Measurements from ENCODE around the gene TPD52L1.
A peak's percentile ranks its signal among the peaks of the same experiment; 100 is the strongest.

The TPD52L1 gene

DNA sequence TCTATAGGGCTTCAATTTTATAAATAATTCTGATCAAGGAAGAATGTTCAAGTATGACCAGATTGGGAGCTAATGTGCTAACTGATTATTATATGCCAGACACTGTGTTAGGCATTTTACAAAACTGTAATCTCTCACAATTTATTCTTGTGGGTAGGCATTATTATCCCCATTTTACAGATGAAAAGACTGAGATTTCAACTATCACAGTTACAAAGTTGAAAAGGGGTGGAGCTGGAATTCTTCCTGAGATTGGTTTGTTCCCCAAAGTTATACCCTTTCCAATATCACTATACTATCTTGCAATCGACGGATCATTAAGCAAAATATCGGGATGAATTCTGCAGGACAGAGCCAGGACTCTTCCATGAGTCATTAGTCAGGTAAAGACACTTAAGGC lies 57.1 kb downstream of the TPD52L1 start:
- no peak for DNase-seq (ENCODE audit: low spot score)

DNA sequence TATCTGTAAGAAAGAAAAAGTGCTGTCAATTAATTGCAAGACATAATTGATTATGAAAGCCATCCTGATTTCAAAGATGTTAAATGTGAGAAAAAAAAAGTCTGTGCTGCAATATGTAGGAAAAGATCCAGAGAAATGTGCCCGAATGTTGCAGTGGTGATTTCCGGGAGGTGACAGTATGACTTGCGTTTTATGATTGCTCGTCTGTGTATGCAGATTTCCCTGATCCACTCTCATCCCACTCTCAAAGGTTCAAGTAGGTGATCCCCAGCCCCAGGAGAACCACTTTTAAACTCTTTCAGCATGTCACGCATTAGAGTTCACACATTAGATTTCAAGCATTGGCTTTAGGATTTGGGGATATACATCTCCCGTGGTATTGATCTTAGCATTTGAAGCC lies 57.8 kb downstream of the TPD52L1 start:
- no peak for DNase-seq (ENCODE audit: low spot score)

DNA sequence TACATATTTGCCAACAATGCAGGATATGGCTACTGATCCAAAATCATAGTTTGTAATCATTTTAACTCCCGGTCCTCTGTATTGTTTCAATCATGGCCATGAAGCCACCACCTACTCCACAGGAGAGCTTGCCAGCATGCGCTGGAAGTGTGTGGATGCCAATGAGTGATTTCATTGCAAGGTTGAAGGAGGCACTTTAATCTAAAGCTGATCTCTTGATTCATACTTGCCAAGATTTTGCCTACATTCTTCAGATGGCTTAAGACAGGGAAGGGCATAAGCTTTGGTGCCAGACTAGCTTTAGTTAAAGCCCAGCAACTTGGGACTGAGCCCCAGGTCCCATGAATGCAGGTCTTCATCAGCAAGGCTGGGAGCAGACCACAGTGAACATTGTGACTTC lies 58.8 kb downstream of the TPD52L1 start:
- no peak for DNase-seq (ENCODE audit: low spot score)

DNA sequence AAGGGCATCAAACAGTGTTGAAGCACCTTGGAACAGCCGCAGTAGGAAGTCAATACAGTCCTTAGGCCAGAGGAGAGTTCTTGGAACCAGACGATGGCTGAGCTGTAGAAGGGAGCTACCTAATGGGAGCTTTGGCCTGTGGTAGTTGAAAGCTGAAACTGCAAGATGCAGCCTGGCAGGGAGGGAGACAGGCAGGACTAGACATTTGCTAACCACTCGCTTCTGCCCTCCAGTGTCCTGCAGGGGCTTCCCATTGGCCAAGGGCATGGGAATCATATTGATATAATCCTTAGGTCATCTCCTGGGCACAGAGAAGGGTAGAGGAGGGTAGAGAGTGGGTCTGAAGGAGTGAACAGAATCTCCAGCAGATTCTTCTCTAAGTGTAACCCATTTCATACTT lies 60.4 kb downstream of the TPD52L1 start:
- no peak for DNase-seq (ENCODE audit: low spot score)

DNA sequence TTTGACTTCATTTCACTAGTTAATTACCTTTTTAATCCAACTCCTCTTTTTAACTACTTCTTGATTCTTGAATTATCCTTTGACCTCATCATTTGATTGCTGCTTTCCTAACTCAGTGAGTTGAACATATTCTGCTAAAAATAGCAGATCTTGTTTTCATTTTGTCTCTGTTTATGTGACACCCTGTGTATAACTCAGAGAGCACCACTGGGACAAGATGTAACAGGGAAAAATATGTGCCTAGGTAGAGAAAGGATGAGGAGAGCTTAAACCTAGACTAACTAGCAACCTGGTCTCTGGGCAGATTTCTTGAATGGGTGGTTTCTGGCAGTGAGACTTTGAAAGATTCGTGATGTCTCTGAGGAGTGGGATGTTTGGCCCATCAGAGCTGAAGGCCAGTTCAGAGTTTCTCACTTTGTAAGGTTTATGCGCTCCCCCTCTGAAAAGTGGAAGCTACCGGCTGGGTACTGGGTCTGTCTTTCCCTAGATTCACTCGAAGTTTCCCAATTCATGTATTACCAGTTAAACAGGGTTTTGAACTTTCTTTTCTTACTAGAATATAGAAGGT lies 61.8 kb downstream of the TPD52L1 start:
- DNase-seq (ENCODE audit: low spot score), result no peak

DNA sequence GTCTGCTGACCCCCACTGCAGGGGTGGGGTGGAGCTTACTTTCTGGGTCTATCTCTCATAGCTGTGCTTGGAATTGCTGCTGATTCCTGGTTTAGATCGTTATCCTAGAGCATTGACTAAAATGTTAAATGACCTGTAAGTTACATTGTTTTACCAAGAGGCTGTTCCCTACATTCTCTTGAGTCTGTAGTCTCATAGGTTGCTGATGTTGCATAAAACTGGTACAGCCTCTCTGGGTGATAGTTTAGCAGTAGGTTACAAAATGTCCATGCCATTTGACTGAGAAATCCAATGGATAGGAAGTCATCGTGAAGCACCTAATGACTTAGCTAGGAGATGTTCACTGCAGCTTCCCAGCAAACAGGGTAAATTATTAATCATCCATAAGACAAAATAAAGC lies 62.4 kb downstream of the TPD52L1 start:
- DNase-seq (ENCODE audit: low spot score), result no peak

DNA sequence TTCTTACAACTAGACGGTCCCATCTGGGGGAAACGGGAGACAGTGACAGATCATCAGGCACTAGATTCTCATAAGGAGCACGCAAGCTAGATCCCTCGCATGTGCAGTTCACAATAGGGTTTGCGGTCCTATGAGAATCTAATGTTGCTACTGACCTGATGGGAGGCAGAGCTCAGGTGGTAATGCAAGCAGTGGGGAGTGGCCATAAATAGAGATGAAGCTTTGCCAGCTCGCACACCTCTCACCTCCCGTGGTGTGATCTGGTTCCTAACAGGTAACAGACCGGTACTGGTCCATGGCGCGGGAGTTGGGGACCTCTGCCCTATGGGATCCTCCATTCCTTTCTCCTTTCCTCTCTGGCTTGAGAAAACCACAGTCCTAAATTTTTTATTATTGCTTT lies 63.8 kb downstream of the TPD52L1 start:
- DNase-seq (ENCODE audit: low spot score), result no peak

DNA sequence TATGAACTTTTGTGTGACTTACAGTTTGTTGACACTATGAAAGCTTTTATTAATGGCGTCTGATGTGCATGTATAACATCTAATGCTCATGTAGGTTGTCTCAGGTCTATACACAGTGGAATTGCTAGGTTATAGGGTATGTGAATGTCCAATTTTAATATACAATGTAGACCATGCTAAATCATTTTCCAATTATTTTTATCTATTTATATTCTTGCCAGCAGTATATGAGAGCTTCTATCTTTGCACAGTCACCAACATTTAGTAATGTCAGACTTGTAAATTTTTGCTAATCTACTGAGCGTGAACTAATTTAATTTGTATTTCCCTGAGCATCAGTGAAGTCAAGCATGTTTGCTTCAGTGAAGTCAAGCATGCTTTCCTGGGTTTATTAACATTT lies 64.4 kb downstream of the TPD52L1 start:
- no peak for DNase-seq (ENCODE audit: low spot score)

DNA sequence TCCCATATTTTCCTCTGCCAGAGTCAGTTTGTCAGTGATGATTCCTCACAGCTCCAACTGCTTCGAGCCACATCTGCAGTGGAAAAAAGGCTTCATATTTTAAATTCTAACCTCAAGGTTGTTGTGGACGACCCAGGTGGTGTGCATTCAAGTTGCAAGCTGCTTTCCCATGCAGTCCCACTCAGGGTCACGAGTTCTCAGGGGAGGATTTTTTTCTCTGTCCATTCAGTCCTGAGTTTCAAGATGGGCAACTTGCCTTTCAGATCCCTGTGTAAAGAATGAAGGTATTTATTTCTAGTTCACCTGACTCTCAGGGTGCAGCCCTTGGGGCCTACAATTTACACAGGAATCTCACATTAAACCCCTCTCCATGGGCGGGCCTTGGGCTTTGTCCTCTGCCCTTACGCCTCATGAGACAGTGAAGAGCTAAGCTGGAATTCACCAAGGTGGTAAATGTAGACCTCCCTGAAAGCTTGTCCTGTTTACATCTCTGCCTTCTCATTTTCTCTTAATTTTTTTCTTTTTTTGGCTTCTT lies 65.9 kb downstream of the TPD52L1 start:
- DNase-seq (ENCODE audit: low spot score), result no peak

DNA sequence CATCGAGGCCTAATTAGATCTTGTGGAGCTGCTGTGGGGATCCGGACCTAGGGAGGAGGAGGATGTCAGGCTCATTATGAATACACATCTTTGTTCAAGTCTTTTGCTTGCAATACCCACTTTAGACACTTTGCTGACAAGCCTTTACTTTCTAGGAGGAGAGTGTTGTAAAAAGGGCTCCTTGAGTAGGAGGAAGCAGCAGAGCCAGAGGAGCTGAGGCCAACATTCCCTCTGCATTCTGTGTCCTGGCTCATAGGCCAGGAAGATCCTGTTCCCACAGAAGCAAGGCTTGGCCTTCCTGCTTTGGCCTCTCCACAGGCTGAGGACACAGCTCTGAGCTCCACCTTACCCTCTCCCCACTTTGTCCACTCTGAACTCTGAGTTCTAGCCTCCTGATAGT lies 67.1 kb downstream of the TPD52L1 start:
- no peak for DNase-seq (ENCODE audit: low spot score)

DNA sequence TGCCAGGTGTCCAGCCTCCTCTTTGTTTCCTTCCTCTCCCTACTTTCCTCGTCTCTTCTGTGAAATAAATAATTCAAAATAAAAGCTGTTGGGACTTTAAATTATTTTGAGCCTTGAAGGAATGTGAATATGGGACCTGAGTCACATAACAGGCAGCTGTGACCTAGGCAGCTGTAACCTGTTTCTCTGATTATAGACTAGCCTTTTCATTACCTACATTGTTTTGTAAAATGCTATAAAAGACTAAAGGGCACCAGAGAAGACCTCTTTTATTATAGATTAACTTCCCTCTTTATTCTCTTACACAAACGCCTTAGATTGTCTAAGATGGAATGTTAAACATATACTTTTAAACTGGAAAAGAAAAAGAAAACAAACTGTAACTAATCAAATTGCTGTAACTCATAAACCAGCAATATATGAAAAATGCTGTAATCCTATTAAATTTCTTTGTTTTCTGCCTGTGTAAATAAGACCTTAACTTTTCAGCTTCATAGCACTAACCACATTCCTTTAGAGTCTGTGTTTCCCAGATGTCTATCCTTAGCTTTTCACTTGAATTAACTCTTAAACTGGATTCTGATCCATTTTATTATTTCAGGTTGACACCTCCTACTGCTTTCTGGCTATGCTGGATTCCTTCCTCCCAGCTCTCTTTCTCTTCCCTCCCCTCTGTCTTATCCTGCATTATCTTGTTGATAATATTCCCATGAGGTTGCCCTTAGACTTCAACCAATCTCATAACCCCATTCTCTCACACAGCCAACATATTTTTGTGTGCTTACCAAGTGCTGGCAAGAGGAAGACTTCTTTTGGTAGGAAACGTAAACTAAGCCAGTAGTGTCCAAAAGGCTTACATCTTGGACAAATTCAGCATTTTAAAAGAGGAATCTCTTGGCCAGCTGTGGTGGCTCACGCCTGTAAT lies 69.2 kb downstream of the TPD52L1 start:
- DNase-seq (ENCODE audit: low spot score), result no peak

DNA sequence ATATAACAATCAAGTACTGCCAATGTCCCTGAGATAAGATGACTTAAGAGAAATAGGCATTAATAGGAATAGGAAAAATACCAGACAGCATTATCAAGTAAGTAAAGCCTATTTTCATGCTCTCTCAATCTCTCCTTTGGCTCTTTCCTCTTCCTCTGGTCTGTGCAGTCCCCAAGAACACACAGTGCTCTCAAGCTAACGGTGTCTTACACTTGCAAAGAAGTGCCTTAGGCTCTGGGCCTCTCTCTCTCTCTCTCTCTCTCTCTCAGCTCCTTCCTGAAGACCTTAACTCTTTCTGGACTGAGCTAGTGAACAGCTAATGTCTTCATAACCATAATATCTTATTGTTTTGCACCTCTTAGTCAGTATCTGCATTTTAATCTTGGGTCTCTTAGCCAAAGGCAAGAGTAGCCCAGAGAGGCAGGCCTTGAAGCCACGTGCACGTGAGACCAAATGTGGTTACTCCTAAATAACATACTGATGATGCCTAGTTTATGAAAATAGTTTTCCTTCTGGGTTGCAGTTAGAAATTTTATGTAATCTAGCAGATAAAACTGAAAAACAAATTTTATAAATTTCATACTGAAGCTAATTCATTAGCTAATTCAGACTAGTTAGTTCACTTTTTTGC lies 70.8 kb downstream of the TPD52L1 start:
- no peak for DNase-seq (ENCODE audit: low spot score)

DNA sequence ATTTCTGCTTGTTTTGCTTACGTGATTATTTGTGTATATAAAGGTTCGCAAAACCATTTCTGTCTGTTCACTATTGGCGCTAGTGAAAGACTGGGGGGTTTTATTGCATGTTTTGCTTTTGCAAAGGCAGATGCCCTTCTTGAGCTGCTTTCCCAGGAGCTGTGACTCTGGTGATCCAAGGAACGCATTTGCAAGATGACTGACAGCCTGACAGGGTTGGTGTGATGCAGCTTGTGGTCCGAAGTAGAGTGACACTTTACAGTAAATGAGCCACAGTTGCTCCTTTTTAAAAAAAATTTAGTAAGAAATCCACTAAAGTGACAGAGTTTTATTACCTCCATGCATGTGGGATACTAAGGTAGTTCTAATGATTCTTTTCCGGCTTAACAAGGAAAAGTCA lies 73.7 kb downstream of the TPD52L1 start:
- DNase-seq (ENCODE audit: low spot score), result no peak

DNA sequence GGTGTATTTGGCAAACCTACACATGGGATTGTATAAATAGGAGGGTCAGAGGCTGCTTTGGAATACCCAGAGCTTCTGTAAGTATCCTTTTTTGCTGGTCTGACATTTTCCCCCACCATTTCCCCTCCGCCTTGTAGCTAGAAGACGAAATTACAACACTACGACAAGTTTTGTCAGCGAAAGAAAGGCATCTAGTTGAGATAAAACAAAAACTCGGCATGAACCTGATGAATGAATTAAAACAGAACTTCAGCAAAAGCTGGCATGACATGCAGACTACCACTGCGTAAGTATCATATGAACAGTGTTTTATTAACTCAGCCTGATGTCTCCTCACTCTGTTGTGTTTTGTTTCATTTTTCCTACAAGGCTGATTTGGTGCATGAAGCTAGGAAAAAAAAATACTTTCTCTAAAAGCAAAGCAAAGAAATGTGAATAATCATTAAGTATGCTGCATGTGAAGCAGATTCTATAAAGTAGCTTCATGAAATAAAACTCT lies 75.5 kb downstream of the TPD52L1 start:
- DNase-seq (ENCODE audit: low spot score), result no peak

DNA sequence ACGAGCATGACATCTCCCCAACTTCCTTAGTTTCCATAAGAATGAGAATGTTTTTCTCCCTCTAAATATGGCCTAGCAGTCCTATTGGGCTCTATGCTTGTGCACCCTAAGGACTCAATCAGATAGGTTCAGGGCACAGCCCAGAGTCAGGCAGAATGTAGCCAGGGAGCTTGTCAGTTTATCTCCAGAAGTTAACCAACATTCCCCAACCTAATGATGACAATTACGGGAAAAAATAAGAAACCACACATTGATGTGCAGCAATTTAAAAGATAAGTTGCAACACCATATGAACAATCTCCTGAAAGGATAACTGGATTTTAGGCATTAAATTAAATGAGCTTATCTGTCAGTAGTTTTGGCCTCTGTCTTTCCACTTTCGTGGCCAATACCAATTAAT lies 77.1 kb downstream of the TPD52L1 start:
- DNase-seq (ENCODE audit: low spot score), result no peak

DNA sequence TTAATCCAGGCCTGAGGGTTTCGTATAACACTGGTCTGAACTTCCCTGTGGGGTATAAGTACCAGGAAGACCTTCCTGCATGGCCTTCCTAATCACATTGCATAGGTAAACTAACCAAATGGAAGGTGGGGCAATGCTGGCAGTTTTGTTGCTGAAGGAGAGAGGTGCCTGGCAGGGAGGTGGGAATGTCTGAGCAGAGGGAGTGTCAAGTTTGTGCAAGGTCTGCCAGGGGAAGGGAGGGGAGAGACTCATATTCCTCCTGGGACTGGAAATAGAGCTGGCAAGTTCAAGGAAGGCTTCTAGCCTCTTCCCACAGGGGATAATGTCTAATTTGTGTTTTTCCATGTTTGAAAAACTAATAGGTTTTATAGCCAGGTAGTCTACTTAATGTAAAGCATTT lies 77.6 kb downstream of the TPD52L1 start:
- no peak for DNase-seq (ENCODE audit: low spot score)

DNA sequence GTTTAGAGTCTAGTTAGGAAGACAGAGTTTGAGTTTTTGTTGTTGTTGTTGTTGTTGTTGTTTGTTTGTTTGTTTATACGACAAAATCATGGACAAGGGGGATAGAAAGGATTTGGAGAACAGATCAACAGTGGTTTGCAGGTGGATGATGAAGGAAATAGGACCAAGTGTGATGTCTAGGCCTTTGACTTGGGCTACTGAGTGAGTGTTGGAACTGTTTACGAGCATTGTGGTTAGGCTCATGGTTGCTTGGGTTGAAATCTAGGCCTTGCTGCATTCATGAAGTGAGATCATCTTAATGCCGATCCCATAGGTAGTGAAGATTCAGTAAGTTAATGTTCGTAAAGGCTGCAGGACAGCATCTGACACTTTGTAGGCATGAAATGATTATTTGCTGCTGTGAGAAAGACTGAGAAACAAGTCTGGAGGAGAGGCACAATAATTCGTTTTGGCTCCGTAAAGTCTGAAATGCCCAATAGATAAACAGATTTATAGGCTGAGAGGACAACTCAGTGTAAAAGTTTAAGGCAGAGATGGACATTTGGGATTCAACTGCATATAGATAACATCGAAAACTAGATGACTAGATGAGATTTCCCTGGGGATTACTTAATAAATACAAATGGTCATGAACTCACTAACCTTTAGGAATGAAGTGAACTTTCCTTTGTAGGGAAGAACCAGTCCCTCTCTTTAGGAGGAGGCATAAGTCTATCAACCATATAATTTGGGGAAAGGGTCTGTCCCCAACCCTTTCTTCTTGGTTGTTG lies 78.2 kb downstream of the TPD52L1 start:
- DNase-seq (ENCODE audit: low spot score), result no peak

DNA sequence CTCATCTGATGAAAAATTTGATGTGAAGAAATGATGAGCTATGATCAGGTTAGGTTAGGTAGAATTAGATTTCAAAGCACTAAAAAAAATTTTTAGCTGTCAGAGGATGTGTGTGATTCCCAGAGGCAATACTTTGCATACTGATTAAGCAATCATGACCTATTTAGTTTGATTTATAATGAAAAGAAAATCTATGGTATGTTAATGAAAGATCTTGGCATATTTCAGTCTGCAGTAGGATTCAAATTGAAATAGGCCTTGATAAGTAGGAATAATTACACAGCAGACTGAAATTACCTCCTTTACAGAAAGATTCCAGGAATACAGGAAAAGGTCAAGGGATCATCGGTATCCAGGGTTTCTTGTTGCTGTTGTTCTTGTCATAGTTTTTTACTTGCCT lies 78.9 kb downstream of the TPD52L1 start:
- DNase-seq (ENCODE audit: low spot score), result no peak

DNA sequence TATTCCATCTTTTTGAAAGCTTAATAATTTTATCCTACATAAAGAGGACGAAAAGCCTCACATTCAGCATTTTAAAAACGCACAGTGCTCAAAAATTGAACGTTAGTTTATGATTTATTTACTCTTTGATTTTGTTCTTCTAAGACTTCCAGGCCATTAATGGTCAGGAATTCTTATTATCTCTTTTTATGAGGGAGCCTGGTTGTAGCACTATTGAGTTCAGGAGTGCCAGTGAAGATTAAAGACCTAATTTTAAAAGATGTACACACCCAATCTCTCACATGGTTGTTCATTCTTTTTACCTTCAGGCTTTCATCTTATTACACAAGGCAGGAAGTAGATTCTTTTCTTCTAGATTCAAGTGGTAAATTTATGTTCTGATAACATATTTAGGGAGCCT lies 79.6 kb downstream of the TPD52L1 start:
- peak; percentile 0 for DNase-seq (ENCODE audit: low spot score)

DNA sequence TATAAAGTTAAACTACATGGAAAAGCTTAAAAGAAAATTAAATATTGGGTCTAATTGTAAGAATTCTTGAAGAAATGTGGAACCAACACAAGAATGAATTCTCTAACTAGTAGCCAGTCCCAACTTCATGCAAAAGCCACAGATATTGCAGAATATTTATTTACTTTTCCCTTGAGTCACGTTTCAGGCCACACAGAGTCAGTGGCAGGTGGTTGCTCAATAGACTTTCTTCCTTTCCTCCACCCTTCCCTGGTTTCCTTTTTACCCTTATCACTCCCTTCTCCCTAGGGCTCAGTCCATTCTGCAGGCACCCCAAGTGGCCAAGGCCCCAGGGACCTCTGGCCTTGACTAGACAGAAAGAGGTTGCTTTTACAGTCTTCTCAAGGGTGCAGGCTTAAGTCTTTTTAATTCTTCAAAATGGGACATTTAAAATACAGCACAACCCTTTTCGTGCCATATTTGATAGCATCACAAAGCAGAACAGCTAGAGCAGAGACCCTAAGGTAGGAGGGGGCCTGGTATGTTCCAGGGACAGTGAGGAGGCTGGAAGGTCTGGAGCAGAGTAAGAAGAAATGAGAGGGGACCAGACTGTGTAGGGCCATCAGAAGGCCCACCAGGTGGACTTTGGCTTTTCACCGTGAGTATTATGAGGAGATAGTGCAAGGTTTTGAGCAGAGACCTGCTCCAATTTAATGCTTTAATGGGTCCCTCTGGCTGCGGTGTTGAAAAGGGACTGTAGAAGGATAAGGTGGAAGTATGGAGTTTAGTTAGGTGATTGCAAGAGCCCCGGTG lies 83.2 kb downstream of the TPD52L1 start:
- no peak for DNase-seq (ENCODE audit: low spot score)

DNA sequence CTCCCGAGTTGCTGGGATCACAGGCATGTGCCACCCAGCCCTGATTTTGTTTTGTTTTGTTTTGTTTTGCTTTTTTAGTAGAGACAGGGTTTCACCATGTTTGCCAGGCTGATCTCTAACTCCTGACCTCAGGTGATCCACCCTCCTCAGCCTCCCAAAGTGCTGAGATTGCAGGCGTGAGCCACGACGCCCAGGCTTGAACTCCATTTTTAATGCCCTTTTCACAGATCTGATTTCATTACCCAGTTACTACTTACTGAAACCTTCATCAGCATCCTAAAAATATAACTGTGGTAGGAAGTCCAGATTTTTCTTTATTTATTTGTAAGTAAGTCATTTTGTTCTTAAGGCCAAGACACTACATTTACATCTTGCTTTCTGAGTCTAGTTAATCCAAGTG lies 84.2 kb downstream of the TPD52L1 start:
- DNase-seq (ENCODE audit: low spot score), result no peak

Measured in SW480 (cell line).